Dermis blood vessel endothelial cell (primary cell): ENCODE data around the gene SH3TC2. TPM values are rescaled to one million over a fixed set of nuclear protein-coding genes. Genes with fewer than 3 reads are reported as not detected.

Experiments
- DNase-seq: peaks from one replicate; pipeline ENCODE4 v3.0.0; 2010
- total RNA-seq: library from RNA; depleted of rRNA; stranded (reverse); fragments of >200 nt; gene quantifications from 2 replicates; pipeline ENCODE4 v1.2.3, GENCODE V29; 2014

SH3TC2 gene
- total RNA-seq, 1 donor from 2014 or later, result 18.0 TPM

DNA sequence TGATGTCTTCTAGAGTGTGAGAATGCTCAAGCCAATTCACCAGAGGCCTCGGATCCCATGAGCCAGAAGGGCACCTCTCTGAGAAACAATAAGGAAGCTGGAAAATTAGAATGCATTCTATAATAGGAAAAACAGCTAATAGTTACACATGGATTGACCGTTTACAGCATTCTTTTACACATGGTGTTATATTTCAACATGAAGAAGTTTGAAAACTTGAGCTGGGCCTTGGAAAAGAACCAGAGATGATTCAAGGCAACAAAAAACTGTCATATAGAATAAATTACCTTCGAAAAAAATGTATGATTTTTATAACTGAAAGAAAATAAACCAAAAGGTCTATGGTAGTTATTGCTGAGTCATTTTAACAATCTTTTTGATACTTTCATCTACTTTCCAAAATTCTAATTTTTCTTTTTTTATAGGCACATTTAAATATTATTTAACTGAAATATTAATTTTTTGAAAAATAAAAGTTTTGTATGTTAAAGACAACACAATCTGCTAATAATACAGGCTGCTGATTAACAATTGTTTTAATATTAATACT is 6.2 kb downstream of the SH3TC2 start:
- no peak for DNase-seq

DNA sequence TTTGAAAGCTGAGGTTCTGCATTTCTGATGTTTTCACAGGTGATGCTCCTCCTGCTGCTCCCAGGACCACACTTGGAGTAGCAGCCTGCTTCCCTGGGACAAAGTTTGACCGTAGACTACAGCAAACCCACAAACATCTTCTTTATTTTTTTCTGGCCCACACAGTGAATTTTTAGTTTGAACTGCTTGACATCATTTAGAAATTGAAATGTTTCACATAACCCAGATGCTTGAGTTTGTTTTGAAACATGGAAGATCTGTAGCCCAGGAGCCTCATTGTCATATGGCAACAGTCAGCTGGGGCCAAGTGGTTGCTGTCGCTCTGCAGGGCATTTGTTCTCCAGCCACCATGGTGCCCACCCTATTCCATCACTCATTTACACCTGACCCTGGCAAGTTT is 8.4 kb downstream of the SH3TC2 start:
- DNase-seq, result no peak

GRCh38 chr5:149053072-149053695 is 9.7 kb downstream of the SH3TC2 start:
- no peak for DNase-seq

DNA sequence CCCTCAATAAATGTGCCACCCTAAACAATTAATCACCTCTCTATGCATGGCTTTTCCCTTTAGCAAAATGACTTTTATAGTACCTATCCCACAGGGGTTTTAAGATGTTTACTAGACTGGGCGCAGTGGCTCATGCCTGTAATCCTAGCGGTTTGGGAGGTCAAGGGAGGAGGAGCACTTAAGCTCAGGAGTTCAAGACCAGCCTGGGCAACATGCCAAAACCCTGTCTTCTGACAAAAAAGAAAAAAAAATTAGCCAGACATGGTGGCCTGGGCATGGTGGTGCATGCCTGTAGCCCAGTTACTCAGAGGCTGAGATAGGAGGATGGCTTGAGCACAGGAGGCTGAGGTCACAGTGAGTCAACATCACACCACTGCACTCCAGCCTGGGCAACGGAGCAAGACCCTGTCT is 13.5 kb downstream of the SH3TC2 start:
- DNase-seq, result no peak

DNA sequence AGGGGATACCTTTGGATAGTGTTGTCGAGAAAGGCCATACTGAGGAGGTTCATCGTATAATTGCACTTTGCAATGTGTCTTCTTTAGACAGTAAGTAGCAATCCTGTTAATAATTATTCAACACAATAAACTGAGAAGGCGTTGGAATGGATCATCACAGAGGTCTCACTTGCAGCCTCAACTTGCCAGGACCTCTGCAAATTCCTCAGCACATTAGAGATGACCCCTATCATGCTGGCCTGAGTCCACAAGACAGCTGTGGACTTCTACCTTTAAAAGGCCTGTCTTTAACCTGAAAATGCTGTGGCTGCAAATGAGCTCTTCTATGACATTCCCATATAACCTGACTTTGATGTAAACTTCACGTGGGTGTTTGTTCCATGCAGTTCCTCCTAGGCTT is 14.1 kb downstream of the SH3TC2 start:
- no peak for DNase-seq

- no peak for DNase-seq
Measured at GRCh38 chr5:149047462-149047861, 15.4 kb downstream of the SH3TC2 start.

DNA sequence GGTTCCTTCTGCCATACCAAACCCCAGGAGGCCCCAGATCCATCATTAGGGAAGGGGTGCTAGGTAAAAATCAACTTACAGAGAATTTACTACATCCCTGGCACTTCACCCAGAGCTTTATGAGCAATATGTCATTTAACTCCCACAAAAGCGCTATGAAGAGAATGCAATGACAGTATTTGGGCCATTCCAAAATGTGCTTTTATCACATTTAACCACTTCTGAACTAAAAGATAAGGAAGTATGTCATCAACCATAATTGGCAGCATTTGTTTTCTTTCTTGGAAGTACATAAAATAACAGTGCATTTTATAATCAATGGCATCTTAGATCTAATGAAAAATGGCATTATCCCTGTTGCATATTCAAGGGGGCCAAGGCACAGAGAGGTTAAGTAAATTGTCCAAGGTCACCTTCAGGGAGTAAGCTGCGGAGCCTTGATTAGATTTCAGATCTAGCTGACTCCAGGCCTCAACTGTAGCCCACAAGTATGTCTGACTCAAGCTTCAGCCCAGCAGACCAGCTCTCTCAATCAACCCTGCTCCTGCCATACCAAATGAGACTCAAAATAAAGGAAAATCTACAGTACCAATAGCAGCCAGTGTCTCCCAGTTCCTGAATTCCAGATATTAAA is 16.5 kb downstream of the SH3TC2 start:
- DNase-seq, result no peak

GRCh38 chr5:149045089-149045460 is 17.8 kb downstream of the SH3TC2 start:
- no peak for DNase-seq

- peak; percentile 70 for DNase-seq
Measured at GRCh38 chr5:149044453-149045088, 18.3 kb downstream of the SH3TC2 start.

- peak; percentile 45 for DNase-seq
Measured at GRCh38 chr5:149043641-149044040, 19.2 kb downstream of the SH3TC2 start.

- DNase-seq, result no peak
Measured at GRCh38 chr5:149042865-149043264, 20.0 kb downstream of the SH3TC2 start.

GRCh38 chr5:149041242-149041641 is 21.6 kb downstream of the SH3TC2 start:
- DNase-seq, result no peak

GRCh38 chr5:149040421-149040820 is 22.4 kb downstream of the SH3TC2 start:
- peak; percentile 81 for DNase-seq

DNA sequence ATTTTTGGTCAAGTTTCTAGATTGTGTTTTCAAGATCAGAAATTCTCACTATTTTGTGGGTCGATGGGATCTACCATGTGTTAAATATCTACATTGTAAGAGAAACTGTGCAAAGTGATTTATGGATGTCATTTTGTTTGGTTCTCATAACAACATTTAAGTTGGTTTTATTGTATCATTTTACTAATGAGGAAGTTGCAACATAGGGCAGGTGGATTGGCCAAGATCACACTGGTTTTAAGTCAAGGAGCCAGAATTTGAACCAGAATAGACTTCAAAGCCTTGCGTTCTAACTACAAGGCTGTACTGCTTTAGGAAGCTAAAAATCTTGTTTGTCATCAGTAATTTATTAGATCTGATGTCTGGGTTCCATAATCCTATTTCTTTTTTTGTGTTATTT is 23.4 kb downstream of the SH3TC2 start:
- DNase-seq, result peak; percentile 55

DNA sequence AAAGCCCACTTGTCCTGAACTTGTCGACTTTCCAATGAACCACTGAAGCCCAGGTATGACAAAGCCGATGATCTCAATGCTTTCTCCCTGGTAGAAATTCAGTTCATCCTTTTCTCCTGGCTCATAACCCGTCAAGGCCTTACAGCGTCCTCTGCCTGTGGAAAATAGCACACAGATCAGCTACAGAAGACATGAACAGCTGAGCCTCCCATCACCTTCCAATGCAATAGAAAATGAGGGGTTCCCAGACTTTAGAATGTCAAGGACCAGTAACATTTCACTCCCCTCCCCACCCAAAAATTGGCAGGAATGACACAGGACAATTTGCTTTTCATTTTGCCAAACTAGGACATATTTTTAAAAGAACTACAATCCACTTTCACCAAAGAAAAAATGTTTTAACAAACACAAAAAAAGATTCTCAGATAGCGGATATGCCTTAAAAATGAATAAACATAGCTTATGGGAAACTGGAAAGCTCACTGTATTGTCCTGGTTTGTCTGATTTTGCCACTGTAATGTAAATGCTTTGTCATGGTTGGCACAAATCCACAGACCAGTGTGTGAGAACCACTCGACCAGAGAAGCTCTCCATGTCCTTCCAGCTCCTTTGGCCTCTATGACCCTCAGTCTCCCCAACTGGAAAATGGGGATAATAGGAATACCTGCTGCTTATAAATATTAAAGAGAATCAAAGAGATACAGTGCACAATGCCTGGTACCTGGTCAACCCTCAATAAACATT is 24.4 kb downstream of the SH3TC2 start:
- peak; percentile 89 for DNase-seq

DNA sequence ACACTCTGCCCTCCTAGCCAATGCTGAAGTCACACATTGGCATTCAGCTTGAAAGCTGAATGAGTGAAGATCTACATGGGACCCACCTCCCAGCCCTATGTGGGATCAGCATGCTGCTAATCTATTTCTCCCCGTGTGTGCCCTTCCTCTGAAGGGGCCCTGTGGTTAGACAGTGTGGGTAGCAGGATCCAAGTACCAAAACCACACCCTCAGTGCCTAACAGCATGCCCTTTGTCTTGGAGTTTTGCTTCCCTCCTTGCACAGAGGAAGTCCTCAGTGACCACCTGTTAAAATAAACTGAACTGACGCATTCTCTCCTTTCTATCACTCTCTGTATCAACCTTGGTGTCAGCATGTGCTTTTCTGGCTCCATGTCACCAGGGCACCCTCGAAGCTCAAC is 25.0 kb downstream of the SH3TC2 start:
- DNase-seq, result no peak

DNA sequence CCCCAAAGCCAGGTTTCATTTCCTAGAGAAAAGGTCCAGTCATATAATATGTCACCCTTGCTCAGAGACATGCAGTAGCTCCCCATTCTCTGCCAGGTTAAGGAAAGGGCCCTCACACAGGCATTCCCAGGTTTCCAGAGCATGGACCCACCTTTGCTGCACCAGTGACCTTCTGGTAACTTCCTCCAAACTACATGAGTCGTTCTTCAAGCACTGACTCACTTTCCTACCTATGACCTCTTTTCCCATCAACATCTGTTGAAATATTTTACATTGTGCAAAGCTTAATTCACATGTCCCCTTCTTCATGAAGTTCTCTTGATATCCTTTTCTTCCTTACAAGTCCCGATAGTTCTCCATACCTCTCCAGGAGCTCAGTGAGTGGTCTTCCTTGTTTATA is 25.9 kb downstream of the SH3TC2 start:
- DNase-seq, result peak; percentile 52

GRCh38 chr5:149036168-149036567 is 26.7 kb downstream of the SH3TC2 start:
- DNase-seq, result no peak

DNA sequence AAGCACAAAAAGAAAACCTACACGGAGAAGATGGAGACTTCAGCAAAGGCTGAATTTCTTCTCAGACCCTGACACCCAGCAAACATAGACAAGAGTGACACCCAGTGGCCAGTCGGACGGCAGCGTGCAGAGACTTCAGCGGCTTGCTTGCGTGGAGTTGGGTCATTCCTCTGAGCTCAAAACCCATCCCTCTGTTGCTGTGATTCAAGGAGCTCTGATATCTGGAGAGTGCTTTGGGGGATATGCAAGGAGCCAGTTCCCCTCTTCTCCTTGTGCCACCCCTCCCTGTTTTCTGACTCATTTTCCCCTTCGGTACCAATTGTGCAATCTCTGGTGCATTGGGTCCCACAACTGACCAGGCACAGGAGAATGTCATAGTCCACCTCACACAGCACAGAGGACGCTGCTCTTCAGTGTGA is 27.5 kb downstream of the SH3TC2 start:
- peak; percentile 91 for DNase-seq

- DNase-seq, result no peak
Measured at GRCh38 chr5:149030838-149031397, 31.9 kb downstream of the SH3TC2 start.

DNA sequence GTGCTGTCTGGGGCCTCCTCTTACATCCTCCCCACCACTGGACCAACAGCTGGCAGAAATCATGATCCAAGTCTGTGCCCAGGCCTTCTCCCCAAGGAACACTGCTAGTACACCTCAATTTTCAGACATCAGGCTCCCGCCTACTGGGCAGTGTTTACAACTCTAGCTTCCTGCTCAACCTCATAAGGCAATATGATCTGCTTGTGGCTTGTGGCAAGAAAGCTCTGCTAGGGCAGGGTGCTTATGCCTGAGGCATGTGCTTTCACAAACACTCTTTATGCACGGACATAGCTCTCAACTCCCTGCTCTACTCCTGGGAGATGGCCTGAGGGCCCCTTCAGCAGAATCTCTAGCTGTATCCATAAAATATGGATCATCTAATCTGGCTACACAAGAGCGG is 32.5 kb downstream of the SH3TC2 start:
- DNase-seq, result no peak

DNA sequence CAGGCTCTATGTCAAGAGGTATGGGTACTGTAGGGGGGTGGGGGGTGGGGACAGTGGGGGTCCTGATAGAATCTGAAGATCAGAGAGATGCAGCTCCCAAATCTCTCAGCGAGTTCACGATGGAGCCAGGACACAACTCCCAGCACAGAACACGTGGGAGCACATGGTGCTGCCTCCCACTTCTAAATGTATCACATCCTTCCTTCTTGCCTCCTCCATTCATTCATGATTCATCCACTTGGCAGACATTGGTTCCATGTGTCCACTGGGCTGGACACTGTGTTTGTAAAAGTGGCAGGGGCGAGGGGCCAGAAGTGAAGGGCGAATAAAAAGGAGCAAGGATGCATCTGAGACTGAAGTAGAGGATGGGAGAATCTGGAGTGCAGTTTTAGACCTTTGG is 33.9 kb downstream of the SH3TC2 start:
- no peak for DNase-seq

- DNase-seq, result no peak
Measured at GRCh38 chr5:149028161-149028560, 34.7 kb downstream of the SH3TC2 start.
